OCI-LY3 (cell line): ENCODE measurements around the gene RNF113B.

Source experiments
- H2AFZ ChIP-seq: fragments of 200-600, 300-600 bp; shearing (Covaris generic); 2 replicates; pipeline ENCODE4 v1.6.0; 2014; ENCODE audit warnings: antibody characterized with exemption, low read depth, low read length
- H3K27ac ChIP-seq: fragments of 200-600, 300-600 bp; sonication (generic); 2 replicates; pipeline ENCODE4 v1.5.1; 2014; ENCODE audit warnings: mild to moderate bottlenecking, low read length, moderate library complexity, mixed read lengths
- H3K27me3 ChIP-seq: fragments of 200-600, 300-600 bp; sonication (generic); 2 replicates; pipeline ENCODE4 v1.6.1; 2014; ENCODE audit warnings: low read depth, low read length, mixed read lengths
- H3K36me3 ChIP-seq: fragments of 200-600, 300-600 bp; sonication (generic); replicated peaks from 2 replicates; pipeline ENCODE3; 2014; ENCODE audit warnings: low read depth, low read length, mixed read lengths
- H3K4me1 ChIP-seq: fragments of 300-600, 200-600 bp; sonication (generic); 2 replicates; pipeline ENCODE4 v1.6.1; 2014; ENCODE audit warnings: low read length, mixed read lengths
- H3K4me2 ChIP-seq: fragments of 200-600, 300-600 bp; sonication (generic); 2 replicates; pipeline ENCODE4 v1.6.1; 2014; ENCODE audit warnings: low read length, mixed read lengths
- H3K4me3 ChIP-seq: fragments of 300-600, 200-600 bp; sonication (generic); 2 replicates; pipeline ENCODE4 v1.5.1; 2014; ENCODE audit warnings: antibody characterized with exemption, mild to moderate bottlenecking, low read length, moderate library complexity
- H3K79me2 ChIP-seq: fragments of 300-600, 200-600 bp; shearing (Covaris generic); 2 replicates; pipeline ENCODE4 v1.6.1; 2014; ENCODE audit warnings: mild to moderate bottlenecking, low read length, mixed read lengths
- H3K9ac ChIP-seq: fragments of 300-600, 200-600 bp; shearing (Covaris generic); 2 replicates; pipeline ENCODE4 v1.6.0; 2014; ENCODE audit warnings: mild to moderate bottlenecking, low read length, moderate library complexity
- H3K9me3 ChIP-seq: fragments of 200-600, 300-600 bp; shearing (Covaris generic); 2 replicates; pipeline ENCODE4 v1.6.1; 2014; ENCODE audit warnings: low read length, mixed read lengths; ENCODE audit not compliant: insufficient read depth
- H4K20me1 ChIP-seq: fragments of 200-600, 300-600 bp; sonication (generic); 2 replicates; pipeline ENCODE4 v1.6.1; 2016; ENCODE audit warnings: low read length, mixed read lengths; ENCODE audit not compliant: insufficient read depth
- EZH2phosphoT487 ChIP-seq: fragments of 200-600 bp; shearing (Covaris generic); IDR thresholded peaks from 2 replicates; pipeline ENCODE4 v1.6.1; 2018; ENCODE audit warnings: antibody characterized with exemption, mixed run types, low read depth
- TF ChIP-seq, protein P1 (sequence below): fragments of 200-600, 300-600 bp; sonication (generic); IDR thresholded peaks from 2 replicates; pipeline ENCODE4 v1.5.1; 2014; ENCODE audit warnings: antibody characterized with exemption, low read length, low read depth

Gene RNF113B

DNA sequence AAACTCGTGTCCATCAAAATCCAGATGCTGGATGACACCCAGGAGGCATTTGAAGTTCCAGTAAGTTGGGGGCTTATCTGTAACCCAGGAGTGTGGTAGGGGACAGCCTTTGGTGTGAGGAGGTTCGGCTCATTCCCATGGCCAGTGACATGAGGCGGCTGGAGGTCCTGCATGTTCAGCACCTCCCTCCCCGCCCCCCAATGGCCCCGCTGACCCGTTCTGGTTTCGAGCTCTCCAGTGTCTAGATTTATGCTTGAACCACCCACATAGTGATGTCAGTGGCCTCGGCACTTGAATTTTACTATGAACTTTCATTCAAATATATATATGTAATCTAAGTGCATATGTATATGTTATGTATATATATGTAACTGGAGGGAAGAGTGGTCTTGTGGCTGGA is 36.3 kb upstream of the RNF113B start:
- no peak for TF ChIP-seq EZH2phosphoT487
- TF ChIP-seq, protein P1, sequence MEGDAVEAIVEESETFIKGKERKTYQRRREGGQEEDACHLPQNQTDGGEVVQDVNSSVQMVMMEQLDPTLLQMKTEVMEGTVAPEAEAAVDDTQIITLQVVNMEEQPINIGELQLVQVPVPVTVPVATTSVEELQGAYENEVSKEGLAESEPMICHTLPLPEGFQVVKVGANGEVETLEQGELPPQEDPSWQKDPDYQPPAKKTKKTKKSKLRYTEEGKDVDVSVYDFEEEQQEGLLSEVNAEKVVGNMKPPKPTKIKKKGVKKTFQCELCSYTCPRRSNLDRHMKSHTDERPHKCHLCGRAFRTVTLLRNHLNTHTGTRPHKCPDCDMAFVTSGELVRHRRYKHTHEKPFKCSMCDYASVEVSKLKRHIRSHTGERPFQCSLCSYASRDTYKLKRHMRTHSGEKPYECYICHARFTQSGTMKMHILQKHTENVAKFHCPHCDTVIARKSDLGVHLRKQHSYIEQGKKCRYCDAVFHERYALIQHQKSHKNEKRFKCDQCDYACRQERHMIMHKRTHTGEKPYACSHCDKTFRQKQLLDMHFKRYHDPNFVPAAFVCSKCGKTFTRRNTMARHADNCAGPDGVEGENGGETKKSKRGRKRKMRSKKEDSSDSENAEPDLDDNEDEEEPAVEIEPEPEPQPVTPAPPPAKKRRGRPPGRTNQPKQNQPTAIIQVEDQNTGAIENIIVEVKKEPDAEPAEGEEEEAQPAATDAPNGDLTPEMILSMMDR: no peak
- no peaks in the 10 kb centered on the region for H3K36me3 ChIP-seq

DNA sequence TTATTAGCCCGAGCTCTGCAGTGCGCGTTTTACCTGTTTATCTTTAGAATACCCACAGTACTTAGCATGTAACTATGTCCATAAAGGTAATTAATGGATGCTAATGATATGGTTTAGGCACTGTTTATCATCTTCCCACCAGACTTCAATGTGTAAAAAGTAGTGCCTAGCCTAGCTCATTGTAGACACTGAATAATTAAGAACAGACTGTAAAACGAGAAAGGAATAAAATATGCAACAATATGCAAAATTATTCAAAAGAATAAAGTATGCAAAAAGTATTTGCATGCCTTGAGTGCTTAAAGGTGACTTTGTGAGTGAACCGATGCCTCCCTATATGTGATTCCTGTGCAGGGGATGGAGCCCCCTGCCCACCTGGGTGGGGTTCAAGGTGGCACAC is 35.7 kb upstream of the RNF113B start:
- Histone ChIP-seq H3K4me2 (no peak overlapping the region), H3K4me3 (no peak overlapping the region), H3K36me3 (no peaks in the 10 kb centered on the region), H3K9ac (no peak overlapping the region), H4K20me1 (no peaks in the 10 kb centered on the region), H3K79me2 (no peaks in the 10 kb centered on the region), H3K9me3 (no peaks in the 10 kb centered on the region), H3K27ac (no peak overlapping the region), H3K4me1 (peaks cover 7% of the 10 kb centered on the region), H3K27me3 (no peaks in the 10 kb centered on the region), H2AFZ (no peak overlapping the region)
- TF ChIP-seq, protein P1: no peak
- TF ChIP-seq EZH2phosphoT487: no peak

More for the DNA sequence above, 36.3 kb upstream of the RNF113B start:
- Histone ChIP-seq H3K4me3 (no peak overlapping the region), H3K9me3 (no peaks in the 10 kb centered on the region), H3K9ac (no peak overlapping the region), H2AFZ (no peak overlapping the region), H3K27ac (no peak overlapping the region), H4K20me1 (no peaks in the 10 kb centered on the region), H3K79me2 (no peaks in the 10 kb centered on the region), H3K4me1 (peaks cover 7% of the 10 kb centered on the region), H3K4me2 (no peak overlapping the region), H3K27me3 (no peaks in the 10 kb centered on the region)

DNA sequence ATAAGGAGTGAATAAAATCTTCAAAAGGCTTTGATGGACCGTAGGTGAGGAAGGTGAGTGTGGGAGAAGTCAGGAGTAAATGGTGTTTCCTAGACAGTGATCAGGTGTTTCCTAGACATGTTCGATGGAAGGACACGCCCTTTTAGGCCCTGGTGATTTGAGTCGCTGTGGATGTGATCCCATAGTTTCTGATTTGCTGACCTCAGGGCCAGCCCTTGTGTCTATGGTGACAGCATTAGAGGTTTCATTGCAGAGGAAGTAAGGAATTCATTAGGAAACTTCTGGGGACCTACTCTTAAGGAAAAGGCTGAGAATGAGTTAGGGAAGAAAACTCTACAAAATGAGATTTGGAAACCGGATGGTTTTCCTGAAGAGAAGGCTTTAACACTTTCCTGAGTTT is 31.5 kb upstream of the RNF113B start:
- Histone ChIP-seq H3K27me3 (peaks cover 7% of the 10 kb centered on the region; the same call in 1 of the 2 replicates), H3K4me1 (no peaks in the 10 kb centered on the region), H4K20me1 (no peaks in the 10 kb centered on the region), H3K9ac (no peak overlapping the region), H3K79me2 (no peaks in the 10 kb centered on the region), H3K27ac (no peak overlapping the region), H3K4me3 (no peak overlapping the region), H3K9me3 (no peaks in the 10 kb centered on the region), H3K4me2 (no peak overlapping the region), H2AFZ (no peak overlapping the region), H3K36me3 (no peaks in the 10 kb centered on the region)
- no peak for TF ChIP-seq EZH2phosphoT487
- TF ChIP-seq, protein P1: no peak

DNA sequence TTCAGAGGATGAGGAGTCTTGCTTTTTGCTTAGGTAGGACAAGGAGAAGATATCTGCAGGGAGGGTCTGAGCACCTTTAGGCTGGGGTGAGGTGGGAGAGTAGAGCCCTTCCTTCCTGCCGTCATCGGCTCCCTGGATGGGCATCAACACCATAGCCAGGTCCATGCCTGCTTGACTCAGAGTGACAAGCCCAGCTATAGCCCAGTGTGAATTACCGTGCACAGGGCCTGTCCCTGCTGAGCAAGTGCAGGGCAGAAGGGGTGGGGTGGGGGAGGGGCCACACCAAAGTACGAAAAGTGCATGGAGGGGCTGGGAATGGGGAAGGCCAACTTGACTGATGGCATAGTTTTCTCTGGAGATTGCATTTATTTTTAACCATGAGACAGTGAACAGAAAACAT is 30.3 kb upstream of the RNF113B start:
- H3K9ac ChIP-seq: no peak overlapping the region
- H3K79me2 ChIP-seq: no peaks in the 10 kb centered on the region
- H3K27ac ChIP-seq: no peak overlapping the region
- no peak overlapping the region for H2AFZ ChIP-seq
- H3K27me3 ChIP-seq: peaks cover 7% of the 10 kb centered on the region; the same call in 1 of the 2 replicates
- no peak overlapping the region for H3K4me3 ChIP-seq
- H3K4me1 ChIP-seq: no peaks in the 10 kb centered on the region
- no peak overlapping the region for H3K4me2 ChIP-seq
- no peaks in the 10 kb centered on the region for H3K9me3 ChIP-seq
- no peaks in the 10 kb centered on the region for H4K20me1 ChIP-seq
- no peaks in the 10 kb centered on the region for H3K36me3 ChIP-seq
- TF ChIP-seq, protein P1: no peak
- no peak for TF ChIP-seq EZH2phosphoT487
